Endothelial cell of umbilical vein (primary cell): ENCODE results near the gene HECTD4. TPM values are rescaled to one million over a fixed set of nuclear protein-coding genes. Genes with fewer than 3 reads are reported as not detected.

Experiments
- BruUV-seq: library from RNA; stranded (reverse); fragments of 400-500 nt; replicated peaks from 2 replicates; lab custom pipeline; 2021; lab: Mats Ljungman, UMichigan
- CTCF ChIA-PET: fragments of 300-600, 350-600 bp; sonication (Branson Sonifier 250); formaldehyde crosslinking; loops from one replicate; lab custom pipeline; 2021; ENCODE audit warnings: antibody characterized with exemption, inconsistent platforms; lab: Charles Lee
- POLR2A ChIA-PET: fragments of 300-600, 350-600 bp; sonication (Branson Sonifier 250); formaldehyde crosslinking; loops from one replicate; lab custom pipeline; 2021; ENCODE audit warnings: antibody characterized with exemption, inconsistent platforms; lab: Charles Lee
- DNase-seq: peaks from one replicate; pipeline ENCODE4 v3.0.0-alpha.2; 2011; ENCODE audit warnings: low read depth, low spot score
- FAIRE-seq: peaks from 2 replicates; lab custom pipeline; 2011; peaks lifted over from hg19 to GRCh38; lab: Jason Lieb, UNC
- H2AFZ ChIP-seq: 2 replicates; pipeline ENCODE4 v1.6.0; 2012; ENCODE audit warnings: low read depth, low read length, control low read depth, inconsistent platforms
- H3K27ac ChIP-seq: 2 replicates; pipeline ENCODE4 v1.5.1; 2011; ENCODE audit warnings: low read depth, mild to moderate bottlenecking, control low read depth, low read length, moderate library complexity; ENCODE audit not compliant: insufficient read depth
- H3K27me3 ChIP-seq, 2 experiments: 2 replicates each; pipeline versions ENCODE4 v1.6.0 to v1.6.1; 2011; ENCODE audit warnings: low read length in 2 of 2, mixed read lengths in 1 of 2; ENCODE audit not compliant: control insufficient read depth in 2 of 2, insufficient read depth in 2 of 2
- H3K36me3 ChIP-seq, 2 experiments: 2 replicates in 1 of 2; 3 replicates in 1 of 2; pipeline ENCODE4 v1.5.1; 2011; ENCODE audit warnings: low read length in 2 of 2, mild to moderate bottlenecking in 1 of 2, moderate library complexity in 1 of 2; ENCODE audit not compliant: control insufficient read depth in 2 of 2, insufficient read depth in 2 of 2; ENCODE audit errors: extremely low read depth in 1 of 2
- H3K4me1 ChIP-seq: 3 replicates; pipeline ENCODE4 v1.5.1; 2011; ENCODE audit warnings: mild to moderate bottlenecking, low read length; ENCODE audit not compliant: control insufficient read depth, insufficient read depth; ENCODE audit errors: extremely low read depth
- H3K4me2 ChIP-seq: 2 replicates; pipeline ENCODE4 v1.6.1; 2011; ENCODE audit warnings: low read length, control low read depth, mixed read lengths; ENCODE audit not compliant: insufficient read depth
- H3K4me3 ChIP-seq, 3 experiments: fragments of 200-600 bp in 1 of 3; sonication (generic), shearing (Covaris generic) in 1 of 3; replicated peaks in 1 of 3; 2 replicates each; pipeline ENCODE4 v1.5.1; 2011 to 2016; ENCODE audit warnings: control low read depth in 3 of 3, low read length in 3 of 3, mild to moderate bottlenecking in 2 of 3, inconsistent platforms in 1 of 3, low read depth in 1 of 3, moderate library complexity in 1 of 3; ENCODE audit not compliant: insufficient read depth in 1 of 3
- H3K79me2 ChIP-seq: 2 replicates; pipeline ENCODE4 v1.6.0; 2012; ENCODE audit warnings: low read length, inconsistent platforms; ENCODE audit not compliant: control insufficient read depth, insufficient read depth
- H3K9ac ChIP-seq: replicated peaks from 2 replicates; pipeline ENCODE3; 2011; ENCODE audit warnings: low read length, control low read depth; ENCODE audit not compliant: insufficient read depth; ENCODE audit errors: extremely low read depth
- H3K9me1 ChIP-seq: replicated peaks from 3 replicates; pipeline ENCODE4 v1.6.0; 2011; ENCODE audit warnings: mild to moderate bottlenecking, low read length; ENCODE audit not compliant: control insufficient read depth, insufficient read depth; ENCODE audit errors: extremely low read depth
- H3K9me3 ChIP-seq: replicated peaks from 2 replicates; pipeline ENCODE4 v1.5.1; 2012; ENCODE audit warnings: low read length, inconsistent platforms; ENCODE audit not compliant: control insufficient read depth, insufficient read depth
- H4K20me1 ChIP-seq: replicated peaks from 2 replicates; pipeline ENCODE3; 2011; ENCODE audit warnings: mild to moderate bottlenecking, low read length; ENCODE audit not compliant: control insufficient read depth, insufficient read depth; ENCODE audit errors: extremely low read depth
- CTCF ChIP-seq, 2 donors: IDR thresholded peaks; 1 replicate in 1 of 2; 2 replicates in 1 of 2; pipeline ENCODE4 v1.5.1; 2011; ENCODE audit warnings: low read length in 2 of 2, mild to moderate bottlenecking in 2 of 2, moderate library complexity in 2 of 2, control low read depth in 1 of 2, inconsistent platforms in 1 of 2, low read depth in 1 of 2; ENCODE audit not compliant: insufficient read depth in 1 of 2; ENCODE audit errors: extremely low read depth in 1 of 2
- FOS ChIP-seq: IDR thresholded peaks from 2 replicates; pipeline ENCODE4 v1.6.1; 2011; ENCODE audit warnings: mild to moderate bottlenecking, low read length, moderate library complexity, borderline replicate concordance; ENCODE audit not compliant: insufficient read depth
- GATA2 ChIP-seq: IDR thresholded peaks from 2 replicates; pipeline ENCODE4 v1.7.0; 2011; ENCODE audit warnings: low read depth, mild to moderate bottlenecking, moderate library complexity, mixed read lengths, low read length; ENCODE audit not compliant: insufficient read length, insufficient read depth
- JUN ChIP-seq: IDR thresholded peaks from 2 replicates; pipeline ENCODE4 v1.6.1; 2011; ENCODE audit warnings: borderline replicate concordance, low read depth; ENCODE audit not compliant: insufficient read length, insufficient read depth
- MAX ChIP-seq: IDR thresholded peaks from 2 replicates; pipeline ENCODE4 v1.6.1; 2011; ENCODE audit not compliant: insufficient read depth, insufficient read length
- MYC ChIP-seq: IDR thresholded peaks from one replicate; pipeline ENCODE4 v1.6.1; 2011; ENCODE audit warnings: mild to moderate bottlenecking, low read depth, low read length
- POLR2A ChIP-seq: IDR thresholded peaks from 2 replicates; pipeline ENCODE4 v1.6.1; 2012; ENCODE audit warnings: low read depth, mild to moderate bottlenecking, control low read depth, low read length
- POLR2AphosphoS5 ChIP-seq: IDR thresholded peaks from 2 replicates; pipeline ENCODE4 v1.6.1; 2012; ENCODE audit warnings: low read depth, mild to moderate bottlenecking, control low read depth, low read length, moderate library complexity; ENCODE audit not compliant: insufficient read depth
- dilution Hi-C: fragments of 300-500 bp; cut with MboI; formaldehyde crosslinking; loops from one replicate; pipeline ENCODE4 v1.15.0; 2019; ENCODE audit warnings: low sequenced_read_pairs; ENCODE audit not compliant: extremely low pct_ligation_motif_present
- intact Hi-C: fragments of 100-400 bp; cut with micrococcal nuclease; formaldehyde crosslinking; loops from one replicate; pipeline ENCODE4 v1.10.0; 2022
- polyA plus RNA-seq, 4 experiments: library from polyadenylated mRNA; depleted of rRNA in 3 of 4; stranded (reverse) in 3 of 4; unstranded in 1 of 4; fragments of >200 nt; gene quantifications; 2 replicates each; pipeline versions ENCODE4 v1.2.1 to v1.2.3, GENCODE V29; 2011 to 2012; ENCODE audit warnings: missing spikeins in 1 of 4
- total RNA-seq: library from RNA; stranded (reverse); gene quantifications from 2 replicates; pipeline ENCODE4 v1.2.3, GENCODE V29; 2021

The HECTD4 gene
- total and polyA plus RNA-seq, 2 donors (not counting 3 experiments of a cell fraction or from before 2014, with no cell fraction given): 9.7 to 47.7 TPM

- Histone ChIP-seq H3K36me3 (peaks cover 0 to 11% of the 10 kb centered on the region in 2 experiments), H3K9me3 (no peaks in the 10 kb centered on the region), H3K4me3 (no peak overlapping the region), H3K27me3 (no peaks in the 10 kb centered on the region), H3K9ac (no peak overlapping the region), H3K79me2 (no peaks in the 10 kb centered on the region), H2AFZ (no peak overlapping the region), H3K27ac (no peak overlapping the region), H3K9me1 (no peaks in the 10 kb centered on the region), H4K20me1 (no peaks in the 10 kb centered on the region), H3K4me2 (no peak overlapping the region), H3K4me1 (no peaks in the 10 kb centered on the region)
- intact Hi-C loops: no loop called here
- TF ChIP-seq FOS (no peak), MAX (no peak), GATA2 (no peak), CTCF (IDR thresholded peaks at IDR 0.05; ENCODE audit: extremely low read depth in 1 of 2, insufficient read depth in 1 of 2, low read depth in 1 of 2, low read length in 2 of 2) (no peak), JUN (no peak), POLR2AphosphoS5 (no peak), POLR2A (no peak), MYC (no peak)
- dilution Hi-C loops: no loop called here
- DNase-seq: no peak
- FAIRE-seq: no peak
- ChIA-PET CTCF (no interaction called here), POLR2A (no interaction called here)
- BruUV-seq: no TSS peak
Observed at GRCh38 chr12:112160611-112161010, 221.6 kb downstream of the HECTD4 start.
